ENCODE measurements around the gene ADAM30. TPM values are rescaled to one million over a fixed set of nuclear protein-coding genes. Genes with fewer than 3 reads are reported as not detected.

Gene ADAM30
- total RNA-seq, 1 donor: under 0.01 TPM

DNA sequence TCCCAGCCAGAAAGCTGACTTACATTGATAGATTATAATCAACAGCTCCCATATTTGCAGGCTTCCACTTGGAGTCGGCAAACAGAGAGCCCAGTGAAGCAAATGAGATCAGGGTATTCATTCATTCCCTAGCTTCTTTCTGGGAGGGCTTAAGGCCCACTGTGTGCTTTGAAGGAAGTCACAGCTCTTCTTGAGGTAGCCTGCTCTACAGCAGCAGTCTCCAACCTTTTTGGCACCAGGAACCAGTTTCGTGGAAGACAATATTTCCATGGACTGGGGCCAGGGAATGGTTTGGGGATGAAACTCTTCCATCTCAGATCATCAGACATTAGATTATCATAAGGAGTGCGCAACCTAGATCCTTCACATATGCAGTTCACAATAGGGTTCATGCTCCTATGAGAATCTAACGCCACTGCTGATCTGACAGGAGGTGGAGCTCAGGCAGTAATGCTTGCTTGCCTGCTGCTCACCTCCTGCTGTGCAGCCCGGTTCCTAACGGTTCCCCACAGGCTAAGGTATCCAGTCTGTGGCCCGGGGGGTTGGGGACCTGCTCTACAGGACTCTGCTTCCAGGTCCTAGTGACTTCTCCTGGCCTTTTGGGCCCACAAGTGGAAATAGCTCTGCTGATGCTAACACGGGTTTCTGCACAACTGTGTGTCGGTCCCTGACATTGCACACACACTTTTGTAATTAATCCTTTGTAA is 13.7 kb upstream of the ADAM30 start:
- TF ChIP-seq, protein P1, sequence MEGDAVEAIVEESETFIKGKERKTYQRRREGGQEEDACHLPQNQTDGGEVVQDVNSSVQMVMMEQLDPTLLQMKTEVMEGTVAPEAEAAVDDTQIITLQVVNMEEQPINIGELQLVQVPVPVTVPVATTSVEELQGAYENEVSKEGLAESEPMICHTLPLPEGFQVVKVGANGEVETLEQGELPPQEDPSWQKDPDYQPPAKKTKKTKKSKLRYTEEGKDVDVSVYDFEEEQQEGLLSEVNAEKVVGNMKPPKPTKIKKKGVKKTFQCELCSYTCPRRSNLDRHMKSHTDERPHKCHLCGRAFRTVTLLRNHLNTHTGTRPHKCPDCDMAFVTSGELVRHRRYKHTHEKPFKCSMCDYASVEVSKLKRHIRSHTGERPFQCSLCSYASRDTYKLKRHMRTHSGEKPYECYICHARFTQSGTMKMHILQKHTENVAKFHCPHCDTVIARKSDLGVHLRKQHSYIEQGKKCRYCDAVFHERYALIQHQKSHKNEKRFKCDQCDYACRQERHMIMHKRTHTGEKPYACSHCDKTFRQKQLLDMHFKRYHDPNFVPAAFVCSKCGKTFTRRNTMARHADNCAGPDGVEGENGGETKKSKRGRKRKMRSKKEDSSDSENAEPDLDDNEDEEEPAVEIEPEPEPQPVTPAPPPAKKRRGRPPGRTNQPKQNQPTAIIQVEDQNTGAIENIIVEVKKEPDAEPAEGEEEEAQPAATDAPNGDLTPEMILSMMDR (IDR thresholded peaks at IDR 0.05; ENCODE audit: insufficient read depth, low read depth, low read length): no peak
- no peak for DNase-seq (ENCODE audit: low read depth)
- H3K4me3 ChIP-seq (ENCODE audit: low read depth, low read length): no peak overlapping the region

DNA sequence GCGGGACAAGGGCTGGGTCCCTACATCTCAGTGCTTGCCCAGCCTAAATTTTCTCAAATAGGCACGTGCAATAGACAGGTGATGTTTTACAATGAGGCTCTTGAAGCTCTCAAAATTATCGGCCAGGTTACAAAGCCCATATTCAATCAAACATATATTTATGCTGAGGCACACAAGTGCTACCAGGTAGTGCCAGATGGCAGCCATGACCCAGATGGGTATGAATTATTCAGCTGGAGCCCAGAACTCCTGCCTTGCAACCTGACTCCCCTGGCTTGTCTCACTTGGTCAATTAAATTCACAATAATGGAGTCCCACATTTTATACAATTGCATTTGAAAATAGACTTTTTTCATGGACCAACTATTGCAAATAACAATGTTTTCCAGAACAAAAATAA is 12.3 kb upstream of the ADAM30 start:
- TF ChIP-seq, protein P1 (IDR thresholded peaks at IDR 0.05; ENCODE audit: insufficient read depth, low read depth, low read length): no peak
- no peak for DNase-seq (ENCODE audit: low read depth)
- no peak overlapping the region for H3K4me3 ChIP-seq (ENCODE audit: low read depth, low read length)

DNA sequence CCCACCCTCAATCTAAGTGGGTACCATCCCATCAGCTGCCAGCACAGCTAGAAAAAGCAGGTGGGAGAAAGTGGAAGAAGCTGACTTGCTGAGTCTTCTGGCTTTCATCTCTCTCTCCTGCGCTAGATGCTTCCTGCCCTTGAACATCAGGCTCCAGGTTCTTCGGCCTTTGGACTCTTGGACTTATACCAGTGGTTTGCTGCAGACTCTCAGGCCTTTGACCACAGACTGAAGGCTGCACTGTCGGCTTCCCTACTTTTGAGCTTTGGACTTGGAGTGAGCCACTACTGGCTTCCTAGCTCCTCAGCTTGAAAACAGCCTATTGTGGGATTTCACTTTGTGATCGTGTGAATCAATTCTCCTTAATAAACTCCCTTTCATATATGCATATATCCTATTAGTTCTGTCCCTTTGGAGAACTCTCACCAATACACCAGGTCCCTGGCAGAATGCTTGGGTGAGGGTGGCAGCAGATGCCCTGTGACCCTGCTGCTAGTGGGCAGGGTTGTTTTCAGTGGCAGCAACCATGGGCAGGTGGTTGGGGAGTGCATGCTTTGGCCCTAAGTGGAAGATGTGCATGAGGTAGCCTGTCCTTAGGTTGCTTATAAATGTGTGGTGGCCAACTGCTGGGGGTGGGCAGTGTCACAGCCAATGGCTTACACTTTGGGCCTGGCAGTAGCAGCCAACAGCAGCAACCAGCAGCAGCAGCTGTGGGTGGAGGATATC is 10.8 kb upstream of the ADAM30 start:
- DNase-seq (ENCODE audit: low read depth): no peak
- H3K4me3 ChIP-seq (ENCODE audit: low read depth, low read length): no peak overlapping the region
- TF ChIP-seq, protein P1 (IDR thresholded peaks at IDR 0.05; ENCODE audit: insufficient read depth, low read depth, low read length): no peak

DNA sequence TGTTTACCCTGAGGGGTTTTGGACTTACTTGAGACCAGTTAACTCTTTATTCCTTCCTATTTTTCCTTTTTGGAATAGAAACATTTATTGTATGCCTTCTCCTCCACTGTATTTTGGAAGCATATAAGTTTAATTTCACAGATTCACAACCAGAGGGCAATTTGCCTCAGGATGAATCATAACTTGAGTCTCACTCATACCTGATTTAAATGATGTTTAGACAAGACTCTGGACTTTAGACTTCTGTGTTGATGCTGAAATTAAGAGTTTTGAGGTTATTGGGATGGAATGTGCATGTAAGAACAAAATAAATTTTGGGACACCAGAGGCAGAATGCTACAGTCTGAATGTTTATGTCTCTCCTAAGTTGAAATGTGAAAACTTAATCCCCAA is 7.1 kb upstream of the ADAM30 start:
- DNase-seq (ENCODE audit: low read depth): no peak
- no peak overlapping the region for H3K4me3 ChIP-seq (ENCODE audit: low read depth, low read length)
- TF ChIP-seq, protein P1 (IDR thresholded peaks at IDR 0.05; ENCODE audit: insufficient read depth, low read depth, low read length): no peak

DNA sequence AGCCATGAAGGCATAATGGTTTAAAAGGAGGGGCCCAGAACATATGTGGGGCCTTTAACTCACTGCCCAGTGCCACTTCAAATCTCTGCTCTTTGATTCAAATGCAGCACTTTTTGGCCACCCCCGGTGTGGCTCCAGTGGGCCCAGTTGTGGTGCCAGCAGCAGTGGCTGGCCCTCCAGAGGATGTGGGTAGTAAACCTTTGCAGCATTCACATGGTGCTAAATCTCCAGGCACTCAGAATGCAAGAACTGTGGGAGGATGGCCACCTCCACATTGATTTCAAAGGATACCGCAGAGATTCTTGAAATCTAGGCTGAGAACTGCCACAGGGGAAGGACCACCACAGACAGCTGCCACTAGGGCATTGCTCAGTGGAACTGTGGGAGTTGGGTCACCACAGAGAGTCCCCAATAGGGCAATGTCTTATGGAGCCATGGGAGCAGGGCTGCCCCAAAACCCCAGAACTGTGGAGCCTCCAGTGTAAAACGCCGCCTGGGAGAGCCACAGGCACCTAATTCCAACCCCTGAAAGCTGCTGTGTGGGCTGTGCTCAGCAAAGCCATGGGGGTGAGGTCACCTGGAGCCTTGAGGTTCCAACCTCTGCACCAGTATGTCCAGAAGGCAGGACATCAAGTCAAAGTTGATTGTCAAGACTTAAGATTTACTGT is 6.6 kb upstream of the ADAM30 start:
- no peak overlapping the region for H3K4me3 ChIP-seq (ENCODE audit: low read depth, low read length)
- DNase-seq (ENCODE audit: low read depth): no peak
- TF ChIP-seq, protein P1 (IDR thresholded peaks at IDR 0.05; ENCODE audit: insufficient read depth, low read depth, low read length): no peak

DNA sequence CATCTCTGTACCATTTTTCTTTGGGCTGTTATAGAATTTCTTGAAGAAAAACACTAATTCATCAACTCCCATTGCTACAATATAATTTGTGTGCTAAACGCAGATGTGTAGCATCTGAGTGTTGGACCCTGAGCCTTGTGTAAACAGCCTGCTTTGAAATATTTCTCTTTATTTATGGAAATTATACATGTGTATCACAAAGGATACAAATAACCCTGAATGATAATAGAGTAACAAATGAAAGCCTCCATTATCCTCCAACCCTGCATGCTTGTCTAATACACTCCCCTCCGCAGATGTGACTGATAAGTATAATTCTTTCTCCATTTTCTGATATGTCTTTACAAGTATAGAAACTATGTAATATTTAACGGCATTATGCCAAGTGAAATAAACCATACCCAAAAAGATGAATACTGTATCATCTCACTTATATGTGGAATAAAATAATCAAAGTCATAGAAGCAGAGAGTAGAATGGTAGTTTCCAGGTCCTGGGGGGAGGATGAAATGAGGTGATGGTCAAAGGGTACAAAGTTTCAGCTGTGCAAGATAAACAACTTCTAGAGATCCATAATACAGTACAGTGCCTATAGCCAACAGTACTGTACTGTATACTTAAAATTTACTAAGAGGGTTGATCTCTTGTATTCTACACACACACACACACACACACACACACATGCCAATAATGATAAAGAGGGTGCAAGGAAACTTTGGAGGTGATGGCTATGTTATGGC is 2.8 kb upstream of the ADAM30 start:
- DNase-seq (ENCODE audit: low read depth): no peak
- no peak overlapping the region for H3K4me3 ChIP-seq (ENCODE audit: low read depth, low read length)
- TF ChIP-seq, protein P1 (IDR thresholded peaks at IDR 0.05; ENCODE audit: insufficient read depth, low read depth, low read length): no peak
